ENCODE measurements around the gene UBR4.

DNA sequence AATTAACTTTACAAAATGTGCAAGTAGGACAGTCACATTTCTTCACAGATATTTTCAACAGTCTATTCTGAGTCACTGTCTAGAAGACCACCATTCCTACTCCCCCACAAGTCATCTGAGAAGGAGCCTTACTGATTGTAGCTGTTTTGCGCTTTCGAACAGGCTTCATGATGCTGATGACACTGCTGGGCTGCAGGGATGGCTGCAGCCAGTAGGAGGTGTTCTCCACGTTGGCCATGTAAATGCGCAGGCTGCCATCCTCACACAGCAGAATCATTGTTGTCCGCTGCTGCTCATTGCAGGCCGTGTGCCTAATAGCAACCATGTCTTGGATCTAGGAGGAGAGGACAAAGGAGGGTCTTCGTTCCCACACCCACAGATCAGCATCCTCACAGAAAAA, 56.9 kb downstream of the UBR4 start:
- TF ChIP-seq, protein P1, sequence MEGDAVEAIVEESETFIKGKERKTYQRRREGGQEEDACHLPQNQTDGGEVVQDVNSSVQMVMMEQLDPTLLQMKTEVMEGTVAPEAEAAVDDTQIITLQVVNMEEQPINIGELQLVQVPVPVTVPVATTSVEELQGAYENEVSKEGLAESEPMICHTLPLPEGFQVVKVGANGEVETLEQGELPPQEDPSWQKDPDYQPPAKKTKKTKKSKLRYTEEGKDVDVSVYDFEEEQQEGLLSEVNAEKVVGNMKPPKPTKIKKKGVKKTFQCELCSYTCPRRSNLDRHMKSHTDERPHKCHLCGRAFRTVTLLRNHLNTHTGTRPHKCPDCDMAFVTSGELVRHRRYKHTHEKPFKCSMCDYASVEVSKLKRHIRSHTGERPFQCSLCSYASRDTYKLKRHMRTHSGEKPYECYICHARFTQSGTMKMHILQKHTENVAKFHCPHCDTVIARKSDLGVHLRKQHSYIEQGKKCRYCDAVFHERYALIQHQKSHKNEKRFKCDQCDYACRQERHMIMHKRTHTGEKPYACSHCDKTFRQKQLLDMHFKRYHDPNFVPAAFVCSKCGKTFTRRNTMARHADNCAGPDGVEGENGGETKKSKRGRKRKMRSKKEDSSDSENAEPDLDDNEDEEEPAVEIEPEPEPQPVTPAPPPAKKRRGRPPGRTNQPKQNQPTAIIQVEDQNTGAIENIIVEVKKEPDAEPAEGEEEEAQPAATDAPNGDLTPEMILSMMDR (IDR thresholded peaks at IDR 0.05): no peak
- TF ChIP-seq POLR2A (IDR thresholded peaks at IDR 0.05): no peak

All from Peyer's patch (tissue), 4 donors.